Transverse colon (tissue), 4 donors: ENCODE data around the gene TNN.

Experiments used
- CTCF ChIP-seq, 5 experiments: fragments of 200-600 bp in 3 of 5; fragments of 450-650 bp in 2 of 5; sonication (generic) in 3 of 5; IDR thresholded peaks; 1 replicate in 2 of 5; 2 replicates in 3 of 5; pipeline ENCODE4 v1.5.1; 2016 to 2017; ENCODE audit warnings: antibody characterized with exemption in 5 of 5, inconsistent platforms in 3 of 5, mild to moderate bottlenecking in 2 of 5, moderate library complexity in 1 of 5
- POLR2AphosphoS5 ChIP-seq, 3 donors: sonication (generic); formaldehyde crosslinking; IDR thresholded peaks; one replicate each; pipeline ENCODE4 v1.6.1; 2016; ENCODE audit warnings: antibody characterized with exemption in 3 of 3

- no peak for TF ChIP-seq POLR2AphosphoS5 (IDR thresholded peaks at IDR 0.05)
- no peak for TF ChIP-seq CTCF (IDR thresholded peaks at IDR 0.05)
Observed at GRCh38 chr1:175172503-175172902, 104.9 kb downstream of the TNN start.
